Stimulated activated naive CD8-positive, alpha-beta T cell treated with anti-CD3 and anti-CD28 coated beads, Interleukin-15, Interleukin-2, amounts not matched to agents 100 ng/mL and 50 ng/mL, for 24 hours (primary cell): ENCODE measurements around the gene TMEM250.

Source experiments
- H3K27ac Mint-ChIP-seq: one replicate; pipeline ENCODE4 v1.8.0; 2021; ENCODE audit warnings: mild to moderate bottlenecking, mixed read lengths
- H3K27me3 Mint-ChIP-seq: one replicate; pipeline ENCODE4 v1.8.0; 2021; ENCODE audit warnings: mixed read lengths
- H3K36me3 Mint-ChIP-seq: one replicate; pipeline ENCODE4 v1.8.0; 2021; ENCODE audit warnings: low read depth, mixed read lengths
- H3K4me1 Mint-ChIP-seq: one replicate; pipeline ENCODE4 v1.8.0; 2021; ENCODE audit warnings: low read depth, mixed read lengths
- H3K4me3 Mint-ChIP-seq: one replicate; pipeline ENCODE4 v1.8.0; 2021; ENCODE audit warnings: mild to moderate bottlenecking, mixed read lengths
- H3K9me3 Mint-ChIP-seq: one replicate; pipeline ENCODE4 v1.8.0; 2021; ENCODE audit warnings: mixed read lengths

The TMEM250 gene

GRCh38 chr9:136141682-136142413 lies 23.2 kb upstream of the TMEM250 start:
- no peak overlapping the region for H3K27ac Mint-ChIP-seq
- H3K27me3 Mint-ChIP-seq: no peaks in the 10 kb centered on the region
- no peaks in the 10 kb centered on the region for H3K36me3 Mint-ChIP-seq

GRCh38 chr9:136140966-136141365 lies 22.3 kb upstream of the TMEM250 start:
- Mint-ChIP-seq H3K27me3 (peaks cover 5% of the 10 kb centered on the region), H3K27ac (no peak overlapping the region), H3K36me3 (no peaks in the 10 kb centered on the region), H3K4me3 (no peak overlapping the region), H3K9me3 (no peaks in the 10 kb centered on the region), H3K4me1 (no peaks in the 10 kb centered on the region)

More at GRCh38 chr9:136141682-136142413, 23.2 kb upstream of the TMEM250 start:
- Mint-ChIP-seq H3K9me3 (no peaks in the 10 kb centered on the region), H3K4me3 (no peak overlapping the region), H3K4me1 (no peaks in the 10 kb centered on the region)

- Mint-ChIP-seq H3K27me3 (peaks cover 7% of the 10 kb centered on the region), H3K4me3 (no peak overlapping the region), H3K27ac (no peak overlapping the region), H3K36me3 (no peaks in the 10 kb centered on the region), H3K9me3 (no peaks in the 10 kb centered on the region), H3K4me1 (no peaks in the 10 kb centered on the region)
Measured at GRCh38 chr9:136140046-136140445, 21.4 kb upstream of the TMEM250 start.

GRCh38 chr9:136138566-136138965 lies 19.9 kb upstream of the TMEM250 start:
- no peak overlapping the region for H3K4me3 Mint-ChIP-seq
- no peaks in the 10 kb centered on the region for H3K9me3 Mint-ChIP-seq
- peaks cover 16% of the 10 kb centered on the region for H3K27me3 Mint-ChIP-seq
- H3K27ac Mint-ChIP-seq: no peak overlapping the region
- H3K4me1 Mint-ChIP-seq: peaks cover 4% of the 10 kb centered on the region
- no peaks in the 10 kb centered on the region for H3K36me3 Mint-ChIP-seq

- Mint-ChIP-seq H3K4me1 (peaks cover 4% of the 10 kb centered on the region), H3K36me3 (no peaks in the 10 kb centered on the region), H3K27me3 (peaks cover 17% of the 10 kb centered on the region), H3K27ac (no peak overlapping the region), H3K4me3 (no peak overlapping the region), H3K9me3 (no peaks in the 10 kb centered on the region)
Measured at GRCh38 chr9:136137321-136138265, 18.9 kb upstream of the TMEM250 start.

- peaks cover 24% of the 10 kb centered on the region for H3K27me3 Mint-ChIP-seq
- no peak overlapping the region for H3K4me3 Mint-ChIP-seq
Measured at GRCh38 chr9:136136127-136136925, 17.7 kb upstream of the TMEM250 start.

GRCh38 chr9:136135326-136136126 lies 16.9 kb upstream of the TMEM250 start:
- no peaks in the 10 kb centered on the region for H3K9me3 Mint-ChIP-seq
- H3K27me3 Mint-ChIP-seq: peaks cover 24% of the 10 kb centered on the region
- no peak overlapping the region for H3K4me3 Mint-ChIP-seq
- H3K4me1 Mint-ChIP-seq: peaks cover 4% of the 10 kb centered on the region
- H3K36me3 Mint-ChIP-seq: no peaks in the 10 kb centered on the region
- no peak overlapping the region for H3K27ac Mint-ChIP-seq

More at GRCh38 chr9:136136127-136136925, 17.7 kb upstream of the TMEM250 start:
- H3K4me1 Mint-ChIP-seq: peaks cover 4% of the 10 kb centered on the region
- H3K36me3 Mint-ChIP-seq: no peaks in the 10 kb centered on the region
- H3K9me3 Mint-ChIP-seq: no peaks in the 10 kb centered on the region
- no peak overlapping the region for H3K27ac Mint-ChIP-seq

- Mint-ChIP-seq H3K9me3 (no peaks in the 10 kb centered on the region), H3K4me1 (peaks cover 4% of the 10 kb centered on the region), H3K27me3 (peaks cover 24% of the 10 kb centered on the region), H3K36me3 (no peaks in the 10 kb centered on the region), H3K27ac (no peak overlapping the region), H3K4me3 (peak overlapping the region; percentile 33)
Measured at GRCh38 chr9:136133959-136134484, 15.3 kb upstream of the TMEM250 start.

DNA sequence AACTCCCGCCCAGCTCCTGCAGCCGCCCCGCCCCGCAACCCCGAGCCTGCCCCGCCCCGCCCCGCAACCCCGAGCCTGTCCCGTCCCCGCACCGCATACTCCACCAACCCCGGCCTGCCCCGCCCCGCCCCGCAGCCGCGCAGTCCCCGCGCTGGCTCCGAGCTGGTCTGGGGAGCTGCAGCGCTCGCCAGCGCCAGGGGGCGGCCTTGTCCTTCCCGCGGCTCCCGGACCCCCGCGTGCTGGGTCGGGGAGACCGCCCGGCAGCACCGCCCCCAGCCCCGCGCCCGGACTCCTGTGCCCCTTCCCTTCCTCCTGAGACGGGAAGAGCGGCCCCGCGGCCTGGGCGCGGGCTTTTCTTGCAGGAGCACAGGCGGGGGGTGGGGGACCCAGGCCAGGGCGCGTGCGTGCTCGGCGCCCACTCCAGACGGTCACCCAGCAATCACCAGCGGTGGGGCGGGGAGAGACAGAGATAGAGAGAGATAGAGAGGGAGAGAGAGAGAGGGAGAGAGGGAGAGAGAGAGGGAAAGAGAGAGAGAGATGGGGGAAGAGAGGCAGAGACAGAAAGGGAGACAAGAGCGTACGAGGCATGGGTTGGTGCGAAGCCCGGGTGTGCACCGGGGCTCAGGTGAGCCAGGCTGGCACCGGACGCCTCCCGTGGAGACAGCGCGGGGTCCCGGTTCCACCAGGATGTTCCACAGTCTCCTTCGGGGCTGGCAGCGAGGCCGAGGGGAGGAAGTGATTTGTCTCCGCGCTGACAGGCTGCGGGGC lies 14.7 kb upstream of the TMEM250 start:
- H3K27ac Mint-ChIP-seq: no peak overlapping the region
- H3K4me1 Mint-ChIP-seq: peaks cover 4% of the 10 kb centered on the region
- H3K9me3 Mint-ChIP-seq: no peaks in the 10 kb centered on the region
- no peaks in the 10 kb centered on the region for H3K36me3 Mint-ChIP-seq
- H3K4me3 Mint-ChIP-seq: peak overlapping the region; percentile 33
- peaks cover 24% of the 10 kb centered on the region for H3K27me3 Mint-ChIP-seq

GRCh38 chr9:136132512-136133050 lies 13.9 kb upstream of the TMEM250 start:
- no peak overlapping the region for H3K4me3 Mint-ChIP-seq
- H3K9me3 Mint-ChIP-seq: no peaks in the 10 kb centered on the region
- no peak overlapping the region for H3K27ac Mint-ChIP-seq
- peaks cover 4% of the 10 kb centered on the region for H3K4me1 Mint-ChIP-seq
- no peaks in the 10 kb centered on the region for H3K36me3 Mint-ChIP-seq
- H3K27me3 Mint-ChIP-seq: peaks cover 26% of the 10 kb centered on the region

DNA sequence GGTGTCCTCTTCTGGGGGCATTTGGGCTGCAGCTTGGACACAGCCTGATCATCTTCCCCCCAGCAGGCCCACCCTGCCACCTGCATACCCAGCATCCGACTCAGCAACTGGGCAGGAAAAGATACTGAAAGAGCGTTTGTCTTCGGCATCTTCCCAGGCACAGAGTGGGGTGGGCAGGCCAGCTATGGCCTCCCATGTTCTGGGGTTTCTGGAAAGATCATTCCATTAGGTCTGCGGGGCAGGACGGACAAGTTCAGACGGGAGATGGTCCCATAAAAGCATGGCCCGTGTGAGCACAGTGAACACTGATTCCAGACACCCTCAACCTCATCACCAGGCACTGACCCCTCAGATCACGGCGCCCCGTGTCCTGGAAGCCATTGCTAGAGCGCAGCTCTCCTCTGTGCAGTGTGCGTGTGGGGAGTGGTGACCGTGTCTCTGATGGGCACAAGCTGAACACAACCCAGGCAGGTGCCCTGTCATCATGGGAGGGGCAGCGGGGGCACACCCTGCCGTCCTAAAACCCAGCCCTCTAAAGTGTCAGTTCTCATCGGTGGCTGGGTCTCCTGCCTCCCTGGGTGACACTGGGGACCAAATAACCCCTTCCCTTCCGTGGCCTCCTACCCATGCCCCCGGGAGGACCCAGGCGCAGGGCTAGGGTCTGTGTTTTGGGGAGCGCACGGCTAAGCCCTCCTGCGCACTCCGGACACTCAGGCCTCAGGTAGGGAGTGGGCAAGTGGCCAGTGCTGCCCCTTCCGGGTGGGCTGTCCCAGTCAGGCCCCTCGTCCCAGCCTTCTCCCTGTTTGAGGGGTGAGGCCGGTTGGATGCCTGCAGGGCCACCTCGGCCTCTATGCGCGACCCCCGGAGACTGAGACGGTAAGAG lies 13.2 kb upstream of the TMEM250 start:
- H3K9me3 Mint-ChIP-seq: no peaks in the 10 kb centered on the region
- H3K27me3 Mint-ChIP-seq: peaks cover 27% of the 10 kb centered on the region
- no peak overlapping the region for H3K27ac Mint-ChIP-seq
- H3K4me1 Mint-ChIP-seq: peaks cover 4% of the 10 kb centered on the region
- H3K4me3 Mint-ChIP-seq: no peak overlapping the region
- H3K36me3 Mint-ChIP-seq: no peaks in the 10 kb centered on the region

DNA sequence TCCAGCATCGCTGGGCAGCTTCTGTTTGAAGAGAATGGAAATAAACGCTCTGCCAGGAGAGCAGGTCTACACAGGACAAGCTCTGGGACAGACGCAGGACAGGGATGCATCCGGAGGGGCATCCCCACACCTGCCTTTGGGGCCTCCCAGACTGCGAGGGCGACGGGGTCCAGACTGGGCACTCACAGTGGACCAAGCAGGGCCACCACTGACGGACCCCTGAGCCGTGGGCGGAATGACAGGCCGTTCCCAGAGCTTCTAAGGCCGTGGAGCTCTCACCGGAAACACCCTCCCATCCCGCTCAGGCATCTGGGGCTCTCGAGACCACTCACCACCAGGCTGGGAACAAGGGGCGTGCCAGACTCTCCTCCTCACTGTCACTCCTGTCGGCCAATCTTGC lies 10.5 kb upstream of the TMEM250 start:
- Mint-ChIP-seq H3K36me3 (no peaks in the 10 kb centered on the region), H3K4me3 (no peak overlapping the region), H3K9me3 (peaks cover 5% of the 10 kb centered on the region), H3K27me3 (peaks cover 23% of the 10 kb centered on the region), H3K4me1 (peaks cover 1% of the 10 kb centered on the region), H3K27ac (no peak overlapping the region)
